ENCODE data around the gene ZBTB32. TPM values are rescaled to one million over a fixed set of nuclear protein-coding genes. Genes with fewer than 3 reads are reported as not detected.

The ZBTB32 gene
- total RNA-seq, 1 donor from 2014 or later, result not detected

DNA sequence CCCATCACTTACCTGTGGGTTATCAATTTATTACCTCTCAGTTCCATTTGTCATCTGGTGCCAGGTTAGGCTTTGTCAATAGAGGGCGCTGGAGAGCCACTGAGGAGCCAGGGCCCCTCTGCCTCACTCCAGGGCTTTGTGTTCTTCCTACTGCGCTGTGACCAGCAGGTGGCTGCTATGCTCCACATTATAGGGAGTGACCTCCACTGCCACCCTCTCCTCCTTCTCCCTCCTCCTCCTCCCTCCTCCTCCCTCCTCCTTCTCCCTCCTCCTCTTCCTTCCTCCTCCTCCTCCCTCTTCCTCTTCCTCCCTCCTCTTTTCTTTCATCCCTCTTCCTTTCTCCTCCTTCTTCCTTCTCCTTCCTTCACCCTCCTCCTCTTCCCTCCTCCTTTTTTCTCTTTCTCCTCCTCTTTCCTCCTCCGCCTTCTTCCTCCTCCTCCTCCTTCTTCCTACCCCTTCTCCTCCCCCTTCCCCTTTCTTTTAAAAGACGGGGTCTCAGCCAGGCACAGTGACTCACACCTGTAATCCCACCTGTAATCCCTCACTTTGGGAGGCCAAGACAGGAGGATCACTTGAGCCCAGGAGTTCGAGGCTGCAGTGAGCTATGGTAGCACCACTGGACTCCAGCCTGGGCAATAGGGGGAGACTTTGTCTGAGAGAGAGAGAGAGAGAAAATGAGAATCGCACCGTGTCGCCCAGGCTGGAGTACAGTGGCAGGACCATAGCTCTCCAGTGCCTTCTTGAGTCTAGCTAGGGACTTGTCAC, 10.3 kb upstream of the ZBTB32 start:
- Histone ChIP-seq H4K20me1 (ENCODE audit: low read depth) (no peaks in the 10 kb centered on the region), H3K4me1 (no peaks in the 10 kb centered on the region), H3K27ac (no peak overlapping the region), H3K4me3 (no peak overlapping the region), H2AFZ (replicated peaks) (no peak overlapping the region), H3K27me3 (peaks cover 4% of the 10 kb centered on the region), H3K9me3 (ENCODE audit: low read depth) (no peaks in the 10 kb centered on the region), H3F3A (ENCODE audit: low read depth) (peaks cover 11% of the 10 kb centered on the region), H3K4me2 (no peak overlapping the region), H3K9ac (no peak overlapping the region), H3K79me2 (ENCODE audit: low read depth) (no peaks in the 10 kb centered on the region), H3K36me3 (no peaks in the 10 kb centered on the region)
- Mint-ChIP-seq H3K4me1 (peaks cover 7% of the 10 kb centered on the region), H3K4me3 (no peak overlapping the region), H3K9me3 (no peaks in the 10 kb centered on the region), H3K27ac (no peak overlapping the region), H3K36me3 (no peaks in the 10 kb centered on the region), H3K27me3 (ENCODE audit: insufficient read depth, low read depth) (peaks cover 2% of the 10 kb centered on the region)
- DNase-seq (ENCODE audit: low spot score), result peak; percentile 93
- peak; percentile 93 for TF ChIP-seq CTCF (IDR thresholded peaks at IDR 0.05)
- no peak for TF ChIP-seq EZH2phosphoT487 (IDR thresholded peaks at IDR 0.05)
- TF ChIP-seq EZH2 (IDR thresholded peaks at IDR 0.05), result no peak

GRCh38 chr19:35695895-35696422, 8.4 kb upstream of the ZBTB32 start:
- Histone ChIP-seq H3K4me1 (no peaks in the 10 kb centered on the region), H4K20me1 (ENCODE audit: low read depth) (no peaks in the 10 kb centered on the region), H3K36me3 (no peaks in the 10 kb centered on the region), H3K9me3 (ENCODE audit: low read depth) (no peaks in the 10 kb centered on the region), H3F3A (ENCODE audit: low read depth) (peaks cover 11% of the 10 kb centered on the region), H3K27ac (no peak overlapping the region), H3K4me3 (no peak overlapping the region), H3K4me2 (no peak overlapping the region), H3K27me3 (peaks cover 4% of the 10 kb centered on the region), H2AFZ (replicated peaks) (no peak overlapping the region), H3K79me2 (ENCODE audit: low read depth) (no peaks in the 10 kb centered on the region), H3K9ac (no peak overlapping the region)
- peaks cover 3% of the 10 kb centered on the region for H3K4me1 Mint-ChIP-seq
- no peak for TF ChIP-seq EZH2 (IDR thresholded peaks at IDR 0.05)
- TF ChIP-seq CTCF (IDR thresholded peaks at IDR 0.05), result no peak
- H3K27me3 Mint-ChIP-seq (ENCODE audit: insufficient read depth, low read depth), result peaks cover 2% of the 10 kb centered on the region
- DNase-seq (ENCODE audit: low spot score), result no peak
- H3K4me3 Mint-ChIP-seq, result no peak overlapping the region
- H3K9me3 Mint-ChIP-seq, result no peaks in the 10 kb centered on the region
- no peaks in the 10 kb centered on the region for H3K36me3 Mint-ChIP-seq
- no peak overlapping the region for H3K27ac Mint-ChIP-seq

DNA sequence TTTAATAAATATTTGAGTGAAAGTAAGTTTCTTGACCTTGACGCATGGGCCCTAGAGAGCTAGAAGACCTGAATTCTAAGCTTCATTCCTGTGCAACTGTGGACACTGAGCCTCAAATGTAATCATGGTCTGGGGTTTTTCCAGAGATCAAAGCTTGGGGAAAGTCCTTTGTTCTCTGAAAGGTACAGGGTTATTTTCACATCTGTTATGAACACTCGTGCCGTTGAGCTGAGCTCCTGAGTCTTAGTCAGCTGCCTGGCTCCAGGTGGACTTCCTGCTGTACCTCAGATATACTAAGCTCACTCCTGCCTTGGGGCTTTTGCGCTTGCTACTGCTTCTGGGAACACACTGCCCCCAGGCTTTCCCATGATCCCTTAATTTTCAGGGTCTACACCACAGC, 7.5 kb upstream of the ZBTB32 start:
- TF ChIP-seq EZH2phosphoT487 (IDR thresholded peaks at IDR 0.05) (no peak), EZH2 (IDR thresholded peaks at IDR 0.05) (no peak), CTCF (IDR thresholded peaks at IDR 0.05) (no peak)
- no peak overlapping the region for H3K9ac ChIP-seq
- H3K4me3 Mint-ChIP-seq, result no peak overlapping the region
- H3K27me3 ChIP-seq, result peaks cover 4% of the 10 kb centered on the region
- no peak overlapping the region for H3K27ac ChIP-seq
- peaks cover 3% of the 10 kb centered on the region for H3K4me1 Mint-ChIP-seq
- no peak overlapping the region for H3K4me2 ChIP-seq
- H3K4me1 ChIP-seq, result no peaks in the 10 kb centered on the region
- no peaks in the 10 kb centered on the region for H3K79me2 ChIP-seq (ENCODE audit: low read depth)
- H3K9me3 Mint-ChIP-seq, result no peaks in the 10 kb centered on the region
- no peak overlapping the region for H3K27ac Mint-ChIP-seq
- DNase-seq (ENCODE audit: low spot score), result no peak
- peaks cover 11% of the 10 kb centered on the region for H3F3A ChIP-seq (ENCODE audit: low read depth)
- no peak overlapping the region for H3K4me3 ChIP-seq
- H3K9me3 ChIP-seq (ENCODE audit: low read depth), result no peaks in the 10 kb centered on the region
- no peak overlapping the region for H2AFZ ChIP-seq (replicated peaks)
- H3K36me3 Mint-ChIP-seq, result no peaks in the 10 kb centered on the region
- H3K36me3 ChIP-seq, result no peaks in the 10 kb centered on the region
- H4K20me1 ChIP-seq (ENCODE audit: low read depth), result no peaks in the 10 kb centered on the region
- peaks cover 2% of the 10 kb centered on the region for H3K27me3 Mint-ChIP-seq (ENCODE audit: insufficient read depth, low read depth)
